Measurements from ENCODE around the gene CYTH1. TPM values are rescaled to one million over a fixed set of nuclear protein-coding genes. Genes with fewer than 3 reads are reported as not detected.

CYTH1 gene
- total RNA-seq, 2 experiments from 2014 or later = 73.0 to 148 TPM

DNA sequence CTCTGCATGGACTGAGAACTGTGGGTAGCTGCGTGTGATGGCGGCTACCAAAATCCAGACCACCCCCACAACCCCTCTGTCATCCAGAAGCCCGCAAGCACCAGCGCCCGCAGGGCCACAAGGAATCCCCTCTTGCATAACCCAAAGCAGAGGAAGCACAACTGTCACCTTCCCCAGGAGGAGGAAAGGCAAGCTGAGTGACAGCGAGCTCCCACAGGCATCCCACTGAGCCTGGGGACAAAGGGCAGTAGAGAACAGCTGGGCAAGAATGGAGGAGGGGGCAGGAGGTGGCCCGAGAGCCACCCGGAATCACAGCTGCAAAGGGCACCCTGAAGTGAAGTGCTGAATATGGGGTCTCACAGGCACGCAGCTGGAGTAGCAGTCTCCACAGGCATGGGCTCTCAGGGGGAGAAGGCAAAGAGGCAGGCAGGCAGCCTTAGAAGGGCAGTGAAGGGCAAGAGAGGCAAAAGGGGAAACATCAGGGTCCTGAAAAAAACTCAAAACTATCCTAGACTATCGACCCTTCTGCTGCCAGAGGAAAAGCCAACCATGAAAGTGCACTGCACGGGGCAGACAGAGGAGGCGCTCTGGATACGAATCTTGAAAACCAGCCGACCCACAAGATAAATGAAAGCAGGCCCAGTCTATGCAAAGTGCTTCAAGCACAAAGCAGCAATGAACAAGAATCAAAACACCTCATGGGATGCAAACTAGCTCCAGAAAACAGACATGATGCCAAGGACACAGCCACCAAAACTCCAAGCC lies 41.4 kb upstream of the CYTH1 start:
- Histone ChIP-seq H3K4me3 (ENCODE audit: low read depth, low read length, poor library complexity, severe bottlenecking) (no peak overlapping the region), H3K9me2 (ENCODE audit: insufficient read depth, low read length) (no peaks in the 10 kb centered on the region), H3K36me3 (ENCODE audit: insufficient read depth, low read length) (peaks cover 95% of the 10 kb centered on the region), H3K27ac (ENCODE audit: low read depth, low read length, poor library complexity, severe bottlenecking) (no peak overlapping the region), H3K79me2 (ENCODE audit: insufficient read depth, low read depth, low read length) (no peaks in the 10 kb centered on the region), H3K4me1 (ENCODE audit: insufficient read depth, low read length, poor library complexity, severe bottlenecking) (no peaks in the 10 kb centered on the region), H3K4me2 (ENCODE audit: low read length) (no peak overlapping the region), H2AFZ (ENCODE audit: low read length) (no peak overlapping the region), H3K9me3 (ENCODE audit: low read length) (no peaks in the 10 kb centered on the region), H4K20me1 (ENCODE audit: insufficient read depth, low read length) (0 out of 2 replicates have a peak, but pooled peaks cover 3% of the 10 kb centered on the region)
- BruUV-seq (replicated peaks) = no TSS peak
- no peak for TF ChIP-seq EZH2phosphoT487 (IDR thresholded peaks at IDR 0.05; ENCODE audit: borderline replicate concordance, low read depth, low read length)
- TF ChIP-seq, protein P1, sequence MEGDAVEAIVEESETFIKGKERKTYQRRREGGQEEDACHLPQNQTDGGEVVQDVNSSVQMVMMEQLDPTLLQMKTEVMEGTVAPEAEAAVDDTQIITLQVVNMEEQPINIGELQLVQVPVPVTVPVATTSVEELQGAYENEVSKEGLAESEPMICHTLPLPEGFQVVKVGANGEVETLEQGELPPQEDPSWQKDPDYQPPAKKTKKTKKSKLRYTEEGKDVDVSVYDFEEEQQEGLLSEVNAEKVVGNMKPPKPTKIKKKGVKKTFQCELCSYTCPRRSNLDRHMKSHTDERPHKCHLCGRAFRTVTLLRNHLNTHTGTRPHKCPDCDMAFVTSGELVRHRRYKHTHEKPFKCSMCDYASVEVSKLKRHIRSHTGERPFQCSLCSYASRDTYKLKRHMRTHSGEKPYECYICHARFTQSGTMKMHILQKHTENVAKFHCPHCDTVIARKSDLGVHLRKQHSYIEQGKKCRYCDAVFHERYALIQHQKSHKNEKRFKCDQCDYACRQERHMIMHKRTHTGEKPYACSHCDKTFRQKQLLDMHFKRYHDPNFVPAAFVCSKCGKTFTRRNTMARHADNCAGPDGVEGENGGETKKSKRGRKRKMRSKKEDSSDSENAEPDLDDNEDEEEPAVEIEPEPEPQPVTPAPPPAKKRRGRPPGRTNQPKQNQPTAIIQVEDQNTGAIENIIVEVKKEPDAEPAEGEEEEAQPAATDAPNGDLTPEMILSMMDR (conservative IDR thresholded peaks at IDR 0.05; ENCODE audit: low read length) = peak; percentile 69
- CTCF ChIA-PET (ENCODE audit: unreplicated experiment) = no interaction called here
- no peak for DNase-seq (ENCODE audit: low spot score)
- POLR2A ChIA-PET = interaction anchor here (0.8 kb wide), 1 partner anchor 8 kb away, joined by 3 read pairs; no protein-coding TSS in a partner anchor
- intact Hi-C loops (cut with micrococcal nuclease; ENCODE audit: unreplicated experiment) = no loop called here

GRCh38 chr17:78822552-78822951 lies 40.5 kb upstream of the CYTH1 start:
- no TSS peak for BruUV-seq (replicated peaks)
- intact Hi-C loops (cut with micrococcal nuclease; ENCODE audit: unreplicated experiment) = no loop called here
- H3K9me2 ChIP-seq (ENCODE audit: insufficient read depth, low read length) = no peaks in the 10 kb centered on the region
- TF ChIP-seq, protein P1 (conservative IDR thresholded peaks at IDR 0.05; ENCODE audit: low read length) = no peak
- TF ChIP-seq EZH2phosphoT487 (IDR thresholded peaks at IDR 0.05; ENCODE audit: borderline replicate concordance, low read depth, low read length) = no peak
- H3K4me2 ChIP-seq (ENCODE audit: low read length) = no peak overlapping the region
- POLR2A ChIA-PET = interaction anchor here (0.7 to 1.0 kb wide), 2 partner anchors 9 to 112 kb away, joined by 4 read pairs; no protein-coding TSS in a partner anchor
- CTCF ChIA-PET (ENCODE audit: unreplicated experiment) = no interaction called here
- 0 out of 2 replicates have a peak, but pooled peaks cover 3% of the 10 kb centered on the region for H4K20me1 ChIP-seq (ENCODE audit: insufficient read depth, low read length)
- H3K9me3 ChIP-seq (ENCODE audit: low read length) = no peaks in the 10 kb centered on the region
- H2AFZ ChIP-seq (ENCODE audit: low read length) = no peak overlapping the region
- H3K4me1 ChIP-seq (ENCODE audit: insufficient read depth, low read length, poor library complexity, severe bottlenecking) = no peaks in the 10 kb centered on the region
- DNase-seq (ENCODE audit: low spot score) = no peak
- no peak overlapping the region for H3K27ac ChIP-seq (ENCODE audit: low read depth, low read length, poor library complexity, severe bottlenecking)
- H3K36me3 ChIP-seq (ENCODE audit: insufficient read depth, low read length) = peaks cover 95% of the 10 kb centered on the region
- H3K4me3 ChIP-seq (ENCODE audit: low read depth, low read length, poor library complexity, severe bottlenecking) = no peak overlapping the region
- H3K79me2 ChIP-seq (ENCODE audit: insufficient read depth, low read depth, low read length) = no peaks in the 10 kb centered on the region

- no peak overlapping the region for H3K4me2 ChIP-seq (ENCODE audit: low read length)
- no peaks in the 10 kb centered on the region for H3K4me1 ChIP-seq (ENCODE audit: insufficient read depth, low read length, poor library complexity, severe bottlenecking)
- no peak overlapping the region for H3K27ac ChIP-seq (ENCODE audit: low read depth, low read length, poor library complexity, severe bottlenecking)
- H3K79me2 ChIP-seq (ENCODE audit: insufficient read depth, low read depth, low read length) = no peaks in the 10 kb centered on the region
- no peak for DNase-seq (ENCODE audit: low spot score)
- CTCF ChIA-PET (ENCODE audit: unreplicated experiment) = no interaction called here
- H4K20me1 ChIP-seq (ENCODE audit: insufficient read depth, low read length) = 0 out of 2 replicates have a peak, but pooled peaks cover 3% of the 10 kb centered on the region
- TF ChIP-seq EZH2phosphoT487 (IDR thresholded peaks at IDR 0.05; ENCODE audit: borderline replicate concordance, low read depth, low read length) = no peak
- TF ChIP-seq, protein P1 (conservative IDR thresholded peaks at IDR 0.05; ENCODE audit: low read length) = no peak
- no peak overlapping the region for H2AFZ ChIP-seq (ENCODE audit: low read length)
- peaks cover 96% of the 10 kb centered on the region for H3K36me3 ChIP-seq (ENCODE audit: insufficient read depth, low read length)
- no peaks in the 10 kb centered on the region for H3K9me2 ChIP-seq (ENCODE audit: insufficient read depth, low read length)
- POLR2A ChIA-PET = interaction anchor here (0.7 to 1.0 kb wide), 2 partner anchors 10 to 111 kb away, joined by 4 read pairs; no protein-coding TSS in a partner anchor
- H3K9me3 ChIP-seq (ENCODE audit: low read length) = no peaks in the 10 kb centered on the region
- no TSS peak for BruUV-seq (replicated peaks)
- H3K4me3 ChIP-seq (ENCODE audit: low read depth, low read length, poor library complexity, severe bottlenecking) = no peak overlapping the region
- intact Hi-C loops (cut with micrococcal nuclease; ENCODE audit: unreplicated experiment) = no loop called here
Observed at GRCh38 chr17:78821961-78822360, 39.9 kb upstream of the CYTH1 start.

All from OCI-LY7 (cell line).